NCI-H187 (cell line): ENCODE measurements around the gene NAA38.
"Not testable (repeated sequence)": the region's sequence is repeated elsewhere in the genome, so short reads cannot be mapped to it uniquely, and the experiment has no call there.

ENCODE experiments used
- DNase-seq, 2 experiments: peaks; one replicate each; lab custom pipeline; 2025; lab: John Stamatoyannopoulos, UW

Gene NAA38

DNA sequence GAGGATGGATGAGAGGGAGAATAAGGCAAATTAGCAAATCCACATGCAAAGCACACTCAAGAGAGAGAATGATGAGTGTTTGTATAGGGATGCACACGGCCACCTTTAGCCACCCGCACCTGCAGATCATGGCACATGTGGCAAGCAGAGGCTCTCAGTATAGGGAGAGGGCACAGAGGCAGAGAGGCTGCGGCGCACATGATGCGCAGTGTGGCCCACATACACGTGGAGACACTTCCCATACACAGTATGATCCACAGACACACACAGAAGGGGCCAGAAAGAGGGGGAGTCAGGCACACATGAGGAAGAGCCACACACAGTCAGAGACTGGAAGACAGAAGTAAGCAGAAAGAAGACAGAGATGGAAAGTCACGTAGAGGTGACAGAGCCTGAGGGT lies 24.7 kb upstream of the NAA38 start:
- no peak for DNase-seq

DNA sequence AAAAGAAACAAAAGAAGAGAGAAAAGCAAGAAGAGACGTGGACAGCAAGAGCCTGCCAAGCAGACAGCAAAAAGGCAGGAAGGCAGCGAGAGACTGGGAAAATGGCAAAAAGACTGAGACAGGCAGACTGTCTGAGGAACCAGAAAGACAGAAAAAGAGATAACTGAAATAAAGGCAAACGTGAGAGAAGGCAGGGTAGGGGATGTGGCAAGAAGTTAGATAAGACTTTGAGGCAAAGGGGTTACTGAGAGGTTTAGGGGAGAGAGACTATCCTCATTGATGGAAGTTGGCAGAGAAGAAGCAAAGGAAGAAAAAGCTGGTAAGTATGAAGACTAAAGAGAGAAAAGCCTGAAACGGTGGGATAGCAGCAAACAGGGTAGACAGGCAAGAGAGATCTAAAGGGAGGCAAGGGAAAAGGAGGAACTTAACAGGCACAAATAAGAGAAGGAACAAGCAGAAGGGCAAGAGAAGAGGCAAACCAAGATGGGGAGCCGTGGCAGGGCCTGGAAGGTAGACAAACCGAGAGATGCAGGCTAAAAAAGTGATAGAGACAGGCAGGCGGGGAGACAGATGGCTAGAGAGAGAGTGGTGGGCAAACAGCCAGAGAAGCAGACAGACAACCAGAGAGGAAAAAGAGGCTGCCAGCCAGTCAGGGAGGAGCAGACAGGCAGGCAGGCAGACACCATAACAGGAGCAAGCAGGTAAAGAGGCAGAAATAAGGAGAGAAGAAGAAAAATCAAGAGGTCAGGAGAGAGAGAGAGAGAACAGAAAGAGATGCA lies 24.1 kb upstream of the NAA38 start:
- DNase-seq: no peak

DNA sequence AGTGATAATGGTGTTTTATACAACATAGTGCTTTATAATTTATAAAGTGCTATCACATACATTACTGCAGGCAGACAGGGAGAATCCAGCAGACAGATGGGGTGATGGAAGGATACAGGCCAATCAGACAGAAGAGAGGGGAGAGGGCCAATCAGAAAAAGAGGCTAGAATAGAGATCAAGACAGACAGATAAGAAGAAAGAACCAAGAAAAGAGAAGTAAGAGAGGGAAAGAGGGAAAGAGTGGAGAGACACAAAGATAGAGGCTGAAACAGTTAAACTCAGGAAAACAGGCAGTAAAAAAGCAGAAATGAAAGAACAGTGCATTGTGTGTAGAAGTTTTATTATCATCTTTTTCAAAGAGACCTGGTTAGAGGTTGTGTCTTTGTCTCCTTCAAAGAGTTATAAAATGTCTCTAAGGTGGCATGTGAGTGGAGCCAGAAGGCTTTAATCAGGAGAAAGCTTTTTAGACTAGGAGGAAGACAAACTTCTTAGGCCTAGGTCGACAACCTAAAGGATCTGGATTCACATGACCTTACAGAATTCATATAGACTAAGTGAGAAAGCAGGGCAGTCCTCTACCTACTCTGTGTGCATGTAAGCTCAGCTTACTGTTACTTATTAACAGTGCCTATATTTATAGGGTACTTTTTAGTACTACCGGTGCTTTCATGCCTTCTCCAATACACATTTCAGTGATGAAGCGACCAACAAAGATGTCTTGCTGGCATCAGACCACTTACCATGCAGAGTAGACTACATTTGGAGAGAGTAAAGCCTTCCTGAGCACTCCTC lies 22.9 kb upstream of the NAA38 start:
- no peak for DNase-seq

- DNase-seq: no peak
Observed at GRCh38 chr17:7878234-7878633, 20.9 kb upstream of the NAA38 start.

- no peak for DNase-seq
Observed at GRCh38 chr17:7875804-7876370, 18.5 kb upstream of the NAA38 start.

- no peak for DNase-seq
Observed at GRCh38 chr17:7873051-7873450, 15.7 kb upstream of the NAA38 start.

DNA sequence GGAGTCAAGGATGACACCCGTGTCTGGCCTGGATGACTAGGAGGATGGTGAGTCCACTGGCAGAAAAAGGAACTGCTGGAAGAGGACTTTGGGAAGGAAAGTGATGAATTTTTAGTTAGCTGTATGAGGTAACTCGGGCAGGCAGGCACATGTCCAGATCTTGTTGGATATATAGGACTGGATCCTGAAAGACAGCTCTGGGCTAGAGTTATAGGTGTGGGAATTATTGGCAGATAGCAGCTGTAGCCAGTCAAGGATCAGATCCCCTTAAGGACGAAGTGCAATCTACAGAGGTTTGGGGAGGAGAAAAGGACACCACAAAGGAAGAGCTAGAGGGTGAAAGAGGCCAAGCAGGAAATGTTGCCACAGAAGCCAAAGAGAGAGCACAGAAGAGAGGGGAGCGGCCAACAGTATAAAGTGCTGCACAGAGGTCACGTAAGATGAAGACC lies 10.5 kb upstream of the NAA38 start:
- DNase-seq: no peak

DNA sequence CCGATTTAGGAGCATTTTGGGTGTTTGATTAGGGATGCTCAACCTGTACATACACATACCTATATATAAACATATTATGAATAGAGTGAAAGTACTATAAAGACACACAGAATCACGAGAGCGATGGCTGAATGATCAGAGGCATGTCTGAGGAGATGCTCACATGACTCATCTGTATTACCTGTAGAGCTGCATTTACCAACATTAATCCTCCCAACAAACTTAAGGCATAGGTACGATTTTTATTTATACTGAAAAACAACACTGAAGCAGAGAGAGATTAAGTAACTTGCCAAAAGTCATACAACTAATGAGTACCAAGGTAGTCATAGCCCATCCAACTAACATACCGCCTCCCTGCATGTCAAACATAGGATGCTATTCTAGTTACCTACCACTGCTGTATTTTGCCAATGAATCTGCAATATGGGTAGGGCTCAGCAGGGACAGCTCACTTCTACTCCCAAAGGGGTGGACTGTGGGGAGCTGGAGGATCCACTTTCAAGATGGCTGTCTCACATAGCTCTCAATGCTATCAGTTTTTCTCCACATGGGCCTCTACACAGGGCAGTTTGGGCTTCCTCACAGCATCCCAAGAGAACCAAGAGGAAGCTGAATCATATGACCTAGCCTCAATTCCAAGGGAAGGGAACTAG lies 7.8 kb upstream of the NAA38 start:
- DNase-seq: no peak

- DNase-seq: not testable (repeated sequence)
Observed at GRCh38 chr17:7864384-7864783, 7.0 kb upstream of the NAA38 start.

- no peak for DNase-seq
Observed at GRCh38 chr17:7862692-7863437, 5.5 kb upstream of the NAA38 start.

GRCh38 chr17:7859028-7859427 lies 1.7 kb upstream of the NAA38 start:
- DNase-seq: no peak

DNA sequence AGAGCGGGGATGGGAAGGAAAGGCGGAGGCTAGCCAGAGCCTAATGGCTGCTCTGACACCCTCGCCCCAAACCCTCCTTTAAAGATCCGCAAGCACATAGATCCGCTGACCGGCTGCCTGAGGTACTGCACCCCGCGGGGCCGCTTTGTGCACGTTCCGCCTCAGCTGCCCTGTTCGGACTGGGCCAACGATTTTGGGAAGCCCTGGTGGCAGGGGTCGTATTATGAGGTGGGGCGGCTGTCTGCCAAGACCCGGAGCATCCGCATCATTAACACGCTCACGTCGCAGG lies 1.1 kb upstream of the NAA38 start:
- DNase-seq: no peak

- DNase-seq: peak; percentile 78 to 87
Observed at GRCh38 chr17:7857713-7858521, 558 bp upstream of the NAA38 start, which contains the start of gene CYB5D1. Gene CYB5D1, plus strand, starts transcription at chr17:7858003. Its CDS starts 132 bp downstream, at chr17:7858135.

GRCh38 chr17:7856011-7856810 lies 1.1 kb downstream of the NAA38 start:
- peak in 1 of 2 experiments; percentile 2 for DNase-seq

- no peak for DNase-seq
Observed at GRCh38 chr17:7855660-7856010, 1.7 kb downstream of the NAA38 start.

- DNase-seq: no peak
Observed at GRCh38 chr17:7854851-7855659, 2.3 kb downstream of the NAA38 start, which contains the start of gene TMEM88. Gene TMEM88, plus strand, starts transcription at chr17:7855066. Its CDS starts 9 bp downstream, at chr17:7855075.

GRCh38 chr17:7854078-7854777 lies 3.1 kb downstream of the NAA38 start:
- no peak for DNase-seq

DNA sequence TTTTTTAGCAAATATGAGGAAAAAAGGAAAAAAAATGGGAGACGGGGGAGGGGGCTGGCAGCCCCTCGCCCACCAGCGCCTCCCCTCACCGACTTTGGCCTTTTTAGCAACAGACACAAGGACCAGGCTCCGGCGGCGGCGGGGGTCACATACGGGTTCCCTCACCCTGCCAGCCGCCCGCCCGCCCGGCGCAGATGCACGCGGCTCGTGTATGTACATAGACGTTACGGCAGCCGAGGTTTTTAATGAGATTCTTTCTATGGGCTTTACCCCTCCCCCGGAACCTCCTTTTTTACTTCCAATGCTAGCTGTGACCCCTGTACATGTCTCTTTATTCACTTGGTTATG lies 3.7 kb downstream of the NAA38 start:
- DNase-seq: no peak
